BLaER1 (cell line): ENCODE results near the gene CNTN5.

Source experiments
- H3K27ac ChIP-seq: shearing (Covaris generic); formaldehyde crosslinking; 2 replicates; pipeline ENCODE4 v1.8.1; 2022
- H3K27me3 ChIP-seq: shearing (Covaris generic); formaldehyde crosslinking; 2 replicates; pipeline ENCODE4 v1.8.1; 2022
- H3K36me3 ChIP-seq: shearing (Covaris generic); formaldehyde crosslinking; 2 replicates; pipeline ENCODE4 v1.8.1; 2022
- H3K4me1 ChIP-seq: shearing (Covaris generic); formaldehyde crosslinking; 2 replicates; pipeline ENCODE4 v1.8.1; 2022
- H3K4me2 ChIP-seq: shearing (Covaris generic); formaldehyde crosslinking; 2 replicates; pipeline ENCODE4 v1.8.1; 2022
- H3K4me3 ChIP-seq: shearing (Covaris generic); formaldehyde crosslinking; 2 replicates; pipeline ENCODE4 v1.8.1; 2022
- H3K9ac ChIP-seq: shearing (Covaris generic); formaldehyde crosslinking; 2 replicates; pipeline ENCODE4 v1.8.1; 2022
- H3K9me3 ChIP-seq: shearing (Covaris generic); formaldehyde crosslinking; 2 replicates; pipeline ENCODE4 v1.8.1; 2022
- H4K20me1 ChIP-seq: shearing (Covaris generic); formaldehyde crosslinking; 2 replicates; pipeline ENCODE4 v1.8.1; 2022
- Cebpa-rat ChIP-seq: shearing (Covaris generic); IDR thresholded peaks from 2 replicates; pipeline ENCODE4 v1.8.1; 2022

CNTN5 gene

DNA sequence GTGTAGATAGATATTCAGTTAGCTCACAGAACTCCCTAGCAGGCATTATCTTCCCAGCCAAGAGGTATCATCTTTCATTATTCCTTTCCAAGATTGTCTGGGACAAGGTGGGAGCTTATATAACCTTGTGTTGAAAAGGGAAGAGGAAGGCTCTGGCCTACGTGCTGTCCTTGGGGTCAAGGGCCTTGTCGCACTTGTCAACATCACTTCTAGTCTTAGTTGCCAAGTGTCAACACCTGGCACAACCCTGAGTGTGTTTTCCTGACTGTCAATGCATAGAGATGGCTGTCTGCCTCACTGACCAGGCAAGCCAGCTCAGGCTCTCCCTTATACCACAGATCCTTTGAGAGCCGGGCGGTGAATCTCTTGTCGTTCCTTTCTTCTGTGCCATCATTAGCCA lies 331.9 kb downstream of the CNTN5 start:
- Histone ChIP-seq H3K9me3 (no peaks in the 10 kb centered on the region), H3K36me3 (no peaks in the 10 kb centered on the region), H3K4me3 (no peak overlapping the region), H3K27ac (no peak overlapping the region), H3K4me2 (no peak overlapping the region), H3K27me3 (no peaks in the 10 kb centered on the region), H3K4me1 (no peaks in the 10 kb centered on the region), H3K9ac (no peak overlapping the region), H4K20me1 (no peaks in the 10 kb centered on the region)
- TF ChIP-seq Cebpa-rat: no peak

DNA sequence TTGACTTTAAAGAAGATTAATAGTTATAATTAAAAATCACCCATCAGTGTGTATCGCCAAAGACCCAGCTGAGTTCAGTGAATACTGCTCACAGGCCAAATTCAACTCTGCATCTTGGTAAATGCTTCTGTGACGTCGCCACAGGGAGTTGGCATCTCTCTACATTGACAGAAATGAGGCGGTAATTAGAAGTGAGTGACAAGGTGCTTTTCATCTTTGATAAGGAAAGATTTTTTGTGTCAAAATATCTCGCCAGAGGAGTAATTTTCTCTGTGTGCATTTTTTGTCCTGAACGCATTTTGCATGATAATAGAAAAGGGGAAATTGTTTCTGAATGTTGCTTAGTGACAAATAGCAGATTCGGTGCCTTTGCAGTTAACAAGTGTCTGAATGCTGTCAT lies 345.8 kb downstream of the CNTN5 start:
- Histone ChIP-seq H3K4me1 (no peaks in the 10 kb centered on the region), H3K27me3 (no peaks in the 10 kb centered on the region), H3K36me3 (no peaks in the 10 kb centered on the region), H4K20me1 (no peaks in the 10 kb centered on the region), H3K9ac (no peak overlapping the region), H3K27ac (no peak overlapping the region), H3K9me3 (no peaks in the 10 kb centered on the region), H3K4me3 (no peak overlapping the region), H3K4me2 (no peak overlapping the region)
- TF ChIP-seq Cebpa-rat: no peak

DNA sequence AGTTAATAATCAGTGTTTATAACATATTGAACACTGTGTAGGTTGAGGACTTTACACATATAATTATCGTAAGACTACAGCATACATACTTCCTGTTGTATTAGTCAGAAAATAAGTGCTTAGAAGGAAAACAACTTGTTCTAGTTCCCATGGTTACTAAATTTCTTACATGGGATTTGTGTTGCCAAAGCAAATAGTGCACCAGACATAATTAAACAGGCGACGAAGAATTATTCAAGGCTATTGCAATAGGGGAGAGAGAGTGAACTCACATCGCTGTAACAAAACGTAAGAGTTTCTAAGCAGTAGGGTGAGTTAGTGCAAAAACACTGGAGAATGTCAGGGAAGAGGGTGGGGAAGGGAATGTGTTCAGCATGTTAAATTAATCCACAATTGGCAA lies 347.8 kb downstream of the CNTN5 start:
- H3K27me3 ChIP-seq: no peaks in the 10 kb centered on the region
- H3K36me3 ChIP-seq: no peaks in the 10 kb centered on the region
- H4K20me1 ChIP-seq: no peaks in the 10 kb centered on the region

DNA sequence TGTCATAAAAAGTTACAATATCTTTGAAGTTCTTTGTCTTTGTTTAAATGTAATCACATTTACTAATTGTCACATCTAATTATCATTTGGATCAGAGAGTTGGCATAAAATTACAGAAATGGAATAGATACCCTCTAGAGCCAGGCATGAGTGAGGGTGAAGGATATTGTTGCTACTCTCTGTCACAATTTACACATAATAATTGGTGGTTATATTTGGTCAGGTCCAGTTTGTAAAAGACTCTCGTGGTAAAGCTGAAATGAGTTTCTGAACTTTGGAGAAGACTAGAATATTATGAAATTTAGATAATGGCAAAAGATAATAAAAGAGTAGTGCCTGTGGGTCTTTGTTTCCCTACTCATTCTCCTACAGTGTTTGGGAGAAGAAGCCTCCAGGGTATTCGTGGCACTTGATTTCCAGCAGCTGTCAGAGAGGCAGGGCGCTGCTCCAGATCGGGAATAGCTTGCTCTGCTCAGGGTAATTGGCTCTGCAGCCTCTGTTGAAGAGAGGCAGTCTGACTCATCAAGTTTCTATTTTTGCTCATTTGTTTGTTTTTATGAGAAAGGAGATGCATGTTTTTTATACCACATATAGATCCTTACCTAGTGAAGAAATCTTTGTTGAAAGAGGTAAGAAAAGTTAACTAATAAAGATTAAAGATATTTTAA lies 349.9 kb downstream of the CNTN5 start:
- Histone ChIP-seq H3K4me1 (no peaks in the 10 kb centered on the region; the same call in 1 of the 2 replicates), H4K20me1 (no peaks in the 10 kb centered on the region), H3K4me2 (no peak overlapping the region), H3K36me3 (no peaks in the 10 kb centered on the region), H3K9ac (no peak overlapping the region), H3K27ac (no peak overlapping the region), H3K27me3 (no peaks in the 10 kb centered on the region), H3K9me3 (no peaks in the 10 kb centered on the region), H3K4me3 (no peak overlapping the region)
- no peak for TF ChIP-seq Cebpa-rat

More for the DNA sequence above, 347.8 kb downstream of the CNTN5 start:
- no peak overlapping the region for H3K4me2 ChIP-seq
- H3K4me3 ChIP-seq: no peak overlapping the region
- no peak for TF ChIP-seq Cebpa-rat
- H3K9me3 ChIP-seq: no peaks in the 10 kb centered on the region
- no peak overlapping the region for H3K9ac ChIP-seq
- H3K27ac ChIP-seq: no peak overlapping the region
- H3K4me1 ChIP-seq: no peaks in the 10 kb centered on the region; the same call in 1 of the 2 replicates

DNA sequence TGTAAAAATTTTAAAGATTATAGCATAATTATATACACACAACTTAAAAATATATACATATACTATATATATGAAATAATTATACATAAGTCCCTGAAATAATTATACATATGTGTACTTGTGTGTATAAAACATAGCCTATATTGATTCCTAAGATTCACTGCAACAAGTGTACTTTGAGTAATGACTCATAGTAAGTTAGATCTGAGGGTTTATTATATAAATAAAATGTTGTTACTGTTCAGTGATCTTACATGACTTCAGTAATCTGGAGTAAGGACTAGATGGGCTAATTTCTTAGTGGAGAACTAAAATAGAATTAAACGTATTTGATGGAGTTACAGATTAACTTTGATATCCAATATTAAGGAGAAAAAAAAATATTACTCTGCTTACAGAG lies 350.5 kb downstream of the CNTN5 start:
- Histone ChIP-seq H3K4me3 (no peak overlapping the region), H3K4me2 (no peak overlapping the region), H3K27ac (no peak overlapping the region)

DNA sequence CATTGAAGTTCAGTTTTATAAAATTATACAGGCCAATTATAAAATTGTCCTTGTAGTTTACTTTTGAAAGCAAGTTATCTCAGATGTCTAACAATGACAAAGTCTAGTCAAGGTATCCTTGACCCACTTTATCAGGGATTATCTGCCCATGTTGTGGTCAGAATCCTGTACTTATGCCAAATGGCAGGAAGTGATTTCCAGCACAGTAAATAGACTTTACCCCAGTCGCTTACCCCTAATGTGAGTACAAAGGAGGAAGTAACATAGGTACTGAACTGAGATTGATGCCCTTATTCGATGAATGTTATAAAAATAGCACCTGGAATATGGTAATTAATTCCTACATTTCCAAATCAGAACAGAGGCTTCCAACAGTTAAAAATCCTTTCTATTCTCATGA lies 355.7 kb downstream of the CNTN5 start:
- TF ChIP-seq Cebpa-rat: no peak
- H3K9me3 ChIP-seq: no peaks in the 10 kb centered on the region
- H3K9ac ChIP-seq: no peak overlapping the region
- H3K4me1 ChIP-seq: no peaks in the 10 kb centered on the region; the same call in 1 of the 2 replicates
- no peak overlapping the region for H3K27ac ChIP-seq
- no peaks in the 10 kb centered on the region for H4K20me1 ChIP-seq
- no peak overlapping the region for H3K4me3 ChIP-seq
- H3K27me3 ChIP-seq: no peaks in the 10 kb centered on the region
- H3K36me3 ChIP-seq: no peaks in the 10 kb centered on the region
- no peak overlapping the region for H3K4me2 ChIP-seq

More for the DNA sequence above, 350.5 kb downstream of the CNTN5 start:
- Histone ChIP-seq H3K27me3 (no peaks in the 10 kb centered on the region), H3K9me3 (no peaks in the 10 kb centered on the region), H4K20me1 (no peaks in the 10 kb centered on the region), H3K4me1 (no peaks in the 10 kb centered on the region; the same call in 1 of the 2 replicates), H3K36me3 (no peaks in the 10 kb centered on the region), H3K9ac (no peak overlapping the region)
- no peak for TF ChIP-seq Cebpa-rat

DNA sequence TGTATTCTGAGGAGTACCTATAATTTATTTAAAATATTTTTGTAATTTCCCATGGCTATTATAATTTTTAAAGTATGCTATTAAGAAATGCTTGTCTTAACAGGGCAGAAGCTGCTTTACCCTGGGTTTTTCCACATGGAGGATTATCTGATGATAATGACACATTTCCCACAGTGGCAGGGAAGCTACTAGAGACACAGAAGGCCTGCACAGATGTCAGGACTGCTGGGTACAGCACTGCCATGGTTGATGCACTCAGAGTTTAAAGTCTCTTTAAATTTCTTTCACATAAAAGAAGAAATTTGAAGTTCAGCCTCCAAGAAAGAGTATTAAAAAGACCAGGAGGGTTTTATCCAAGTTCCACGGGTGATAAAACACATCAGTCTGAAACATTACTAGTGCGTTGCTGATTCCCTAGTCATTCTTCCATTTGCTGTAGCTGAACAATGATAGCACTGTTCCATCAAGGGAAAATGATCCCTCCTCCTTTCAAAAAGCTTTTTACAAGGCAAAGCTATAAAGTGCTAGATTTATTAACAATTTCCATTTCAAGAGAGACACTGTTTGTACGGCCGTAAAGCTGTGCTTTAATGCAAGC lies 363.0 kb downstream of the CNTN5 start:
- H3K9ac ChIP-seq: no peak overlapping the region
- no peaks in the 10 kb centered on the region for H4K20me1 ChIP-seq
- no peaks in the 10 kb centered on the region for H3K4me1 ChIP-seq
- H3K4me3 ChIP-seq: no peak overlapping the region
- no peak overlapping the region for H3K4me2 ChIP-seq
- H3K27me3 ChIP-seq: no peaks in the 10 kb centered on the region
- no peak for TF ChIP-seq Cebpa-rat
- H3K9me3 ChIP-seq: no peaks in the 10 kb centered on the region
- no peaks in the 10 kb centered on the region for H3K36me3 ChIP-seq
- no peak overlapping the region for H3K27ac ChIP-seq

DNA sequence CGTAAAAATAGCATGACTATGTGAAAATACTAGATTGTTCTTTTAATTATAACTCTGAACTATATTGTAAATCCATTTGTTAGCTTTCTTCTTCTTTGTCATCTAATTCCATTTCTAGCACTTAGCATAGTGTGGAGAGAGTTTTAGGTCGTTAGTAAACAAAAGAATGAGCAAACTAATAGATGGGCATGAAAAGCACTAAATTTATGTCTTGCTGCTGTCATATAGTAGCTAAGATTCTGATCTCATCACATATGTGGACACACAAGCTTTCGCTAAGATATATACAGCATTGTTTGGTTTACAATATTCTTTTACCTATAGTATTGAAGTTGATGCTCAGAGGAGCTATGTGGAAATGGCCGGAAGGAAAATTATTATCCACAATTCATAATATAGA lies 370.5 kb downstream of the CNTN5 start:
- Histone ChIP-seq H3K9me3 (no peaks in the 10 kb centered on the region), H3K27ac (no peak overlapping the region), H3K4me2 (no peak overlapping the region), H3K36me3 (no peaks in the 10 kb centered on the region), H3K9ac (no peak overlapping the region), H3K27me3 (no peaks in the 10 kb centered on the region), H3K4me1 (no peaks in the 10 kb centered on the region), H4K20me1 (no peaks in the 10 kb centered on the region), H3K4me3 (no peak overlapping the region)
- no peak for TF ChIP-seq Cebpa-rat

DNA sequence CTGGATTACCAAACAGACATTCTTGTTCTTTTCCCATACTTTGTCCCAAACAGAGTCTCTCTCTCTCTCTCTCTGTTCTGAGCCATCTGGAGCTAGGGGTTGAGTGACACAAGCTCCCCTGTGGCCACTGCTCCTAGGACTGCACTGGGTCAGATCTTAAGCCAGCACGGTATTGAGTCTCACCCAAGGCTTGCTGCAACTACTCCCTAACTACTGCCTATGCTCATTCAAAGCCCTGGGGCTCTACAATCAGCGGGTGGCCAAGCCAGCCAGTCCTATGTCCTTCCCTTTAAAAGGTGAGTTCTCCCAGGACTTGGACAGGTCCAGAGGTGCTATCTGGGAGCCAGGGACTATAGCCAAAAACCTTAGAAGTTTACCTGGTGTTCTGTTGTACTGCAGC lies 385.6 kb downstream of the CNTN5 start:
- no peaks in the 10 kb centered on the region for H3K4me1 ChIP-seq
- no peak overlapping the region for H3K4me2 ChIP-seq
- no peak overlapping the region for H3K9ac ChIP-seq
- no peaks in the 10 kb centered on the region for H3K9me3 ChIP-seq
- no peaks in the 10 kb centered on the region for H3K27me3 ChIP-seq
- no peaks in the 10 kb centered on the region for H4K20me1 ChIP-seq
- no peaks in the 10 kb centered on the region for H3K36me3 ChIP-seq
- H3K27ac ChIP-seq: no peak overlapping the region
- TF ChIP-seq Cebpa-rat: no peak
- no peak overlapping the region for H3K4me3 ChIP-seq

DNA sequence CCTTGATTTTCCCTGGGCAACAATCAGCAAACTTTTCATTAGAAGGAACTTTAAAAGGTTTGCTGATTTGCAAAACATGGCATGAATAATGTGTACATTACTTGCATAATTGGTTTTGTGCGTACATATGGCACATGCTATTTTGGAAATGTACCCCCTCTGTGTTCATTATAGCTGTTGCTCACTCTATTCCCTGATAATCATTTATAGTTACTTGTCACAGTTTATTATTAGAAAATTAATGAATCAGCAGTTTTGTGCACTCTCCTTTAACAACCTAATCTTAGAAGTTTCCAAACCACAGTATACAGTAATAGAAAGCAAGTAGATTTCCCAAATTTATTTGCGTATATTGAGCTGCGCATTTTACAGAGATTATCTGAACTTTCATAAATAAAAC lies 389.9 kb downstream of the CNTN5 start:
- H3K27me3 ChIP-seq: no peaks in the 10 kb centered on the region
- H3K4me1 ChIP-seq: no peaks in the 10 kb centered on the region
- H3K27ac ChIP-seq: no peak overlapping the region
- no peak overlapping the region for H3K9ac ChIP-seq
- H3K36me3 ChIP-seq: no peaks in the 10 kb centered on the region
- no peaks in the 10 kb centered on the region for H4K20me1 ChIP-seq
- no peaks in the 10 kb centered on the region for H3K9me3 ChIP-seq
- no peak overlapping the region for H3K4me3 ChIP-seq
- TF ChIP-seq Cebpa-rat: no peak
- H3K4me2 ChIP-seq: no peak overlapping the region
